Measurements from ENCODE around the gene MAST3. TPM values are rescaled to one million over a fixed set of nuclear protein-coding genes. Genes with fewer than 3 reads are reported as not detected.

The MAST3 gene
- total and polyA plus RNA-seq, 4 donors = 4.3 to 10.6 (median 6.7) TPM

GRCh38 chr19:18167975-18168645 is 70.5 kb downstream of the MAST3 start:
- peak; percentile 78 to 86 for TF ChIP-seq RAD21 (IDR thresholded peaks at IDR 0.05)
- peak; percentile 65 for TF ChIP-seq CTCF (IDR thresholded peaks at IDR 0.05; ENCODE audit: low read depth, low read length, missing input control)
- TF ChIP-seq REST (IDR thresholded peaks at IDR 0.05) = no peak
- TF ChIP-seq RXRA (IDR thresholded peaks at IDR 0.05) = peak in 1 of 2 donors; percentile 10
- no peak for TF ChIP-seq GABPA (IDR thresholded peaks at IDR 0.05 in 1 of 2, conservative IDR thresholded peaks at IDR 0.05 in 1 of 2)
- no peak for TF ChIP-seq ATF3 (IDR thresholded peaks at IDR 0.05)
- Histone ChIP-seq H3K4me3 (ENCODE audit: low read depth in 1 of 3, low read length in 3 of 3) (no peak overlapping the region), H3K36me3 (ENCODE audit: control insufficient read depth in 4 of 4, insufficient read depth in 3 of 4, low read depth in 1 of 4, low read length in 3 of 4) (peaks cover 9 to 38% (median 17%) of the 10 kb centered on the region in 4 donors), H3K4me1 (ENCODE audit: control insufficient read depth in 4 of 4, insufficient read depth in 4 of 4, low read length in 3 of 4) (no peaks in the 10 kb centered on the region), H3K27me3 (ENCODE audit: control insufficient read depth in 4 of 4, insufficient read depth in 4 of 4, low read length in 3 of 4) (no peaks in the 10 kb centered on the region), H3K9ac (ENCODE audit: low read depth in 1 of 2, low read length in 2 of 2) (no peak overlapping the region), H3K27ac (ENCODE audit: low read depth in 1 of 2, low read length in 2 of 2) (no peak overlapping the region), H3K9me3 (ENCODE audit: control insufficient read depth in 4 of 4, low read length in 3 of 4) (no peaks in the 10 kb centered on the region)
- DNase-seq (ENCODE audit: low spot score) = no peak
- 73% methylated on average over 14 of the region's 14 CpGs for WGBS

- 97% methylated on average over 66 of the region's 66 CpGs for WGBS
- peaks cover 0 to 7% (median 3%) of the 10 kb centered on the region in 4 donors for H3K4me1 ChIP-seq (ENCODE audit: control insufficient read depth in 4 of 4, insufficient read depth in 4 of 4, low read length in 3 of 4)
These were observed 71.2 kb downstream of the MAST3 start for GRCh38 chr19:18168673-18169381.

More at GRCh38 chr19:18168673-18169381, 71.2 kb downstream of the MAST3 start:
- no peaks in the 10 kb centered on the region for H3K9me3 ChIP-seq (ENCODE audit: control insufficient read depth in 4 of 4, low read length in 3 of 4)
- no peak for TF ChIP-seq EGR1 (IDR thresholded peaks at IDR 0.05; ENCODE audit: low read depth in 2 of 2)
- TF ChIP-seq FOXA2 (IDR thresholded peaks at IDR 0.05) = no peak
- TF ChIP-seq HNF4A (conservative IDR thresholded peaks at IDR 0.05) = no peak
- no peak for TF ChIP-seq CTCF (IDR thresholded peaks at IDR 0.05; ENCODE audit: low read depth, low read length, missing input control)
- no peak for TF ChIP-seq TAF1 (conservative IDR thresholded peaks at IDR 0.05)
- no peak for DNase-seq (ENCODE audit: low spot score)
- H3K27ac ChIP-seq (ENCODE audit: low read depth in 1 of 2, low read length in 2 of 2) = no peak overlapping the region
- H3K9ac ChIP-seq (ENCODE audit: low read depth in 1 of 2, low read length in 2 of 2) = no peak overlapping the region
- H3K4me3 ChIP-seq (ENCODE audit: low read depth in 1 of 3, low read length in 3 of 3) = no peak overlapping the region
- H3K27me3 ChIP-seq (ENCODE audit: control insufficient read depth in 4 of 4, insufficient read depth in 4 of 4, low read length in 3 of 4) = no peaks in the 10 kb centered on the region
- peaks cover 9 to 32% (median 13%) of the 10 kb centered on the region in 4 donors for H3K36me3 ChIP-seq (ENCODE audit: control insufficient read depth in 4 of 4, insufficient read depth in 3 of 4, low read depth in 1 of 4, low read length in 3 of 4)

Data from liver (tissue), 9 donors.